Measurements from ENCODE around the gene PDE3B. TPM values are rescaled to one million over a fixed set of nuclear protein-coding genes. Genes with fewer than 3 reads are reported as not detected.

PDE3B gene
- total and polyA plus RNA-seq, 9 of the 15 experiments (the other 6 are each of a cell fraction or from before 2014, with no cell fraction given) = 2.3 to 22.5 (median 12.2) TPM

- H2AFZ ChIP-seq (ENCODE audit: low read depth, low read length) = no peak overlapping the region
- no peaks in the 10 kb centered on the region for H3K4me1 ChIP-seq (replicated peaks in 1 of 2; ENCODE audit: control insufficient read depth in 2 of 2, insufficient read depth in 2 of 2, low read length in 2 of 2)
- in situ Hi-C loops (cut with MboI) = no loop called here
- H3K4me2 ChIP-seq (ENCODE audit: insufficient read depth, low read length) = no peak overlapping the region
- ChIA-PET POLR2A (interaction anchor here (0.8 kb wide), 1 partner anchor 118 kb away, joined by 4 read pairs; the partner anchor contains the start of gene CYP2R1), CTCF (ENCODE audit: low intra/inter-chr PET ratio) (no interaction called here)
- H3K9ac ChIP-seq (ENCODE audit: insufficient read depth in 1 of 2, low read depth in 2 of 2, low read length in 2 of 2) = no peak overlapping the region
- no peaks in the 10 kb centered on the region; the same call in 1 of the 2 replicates for H3K9me3 ChIP-seq (replicated peaks; ENCODE audit: control insufficient read depth, insufficient read depth, low read depth, low read length)
- no TSS peak for BruUV-seq (replicated peaks)
- peak; percentile 62; the same call in 2 of the 3 replicates for ATAC-seq
- peaks cover 2% of the 10 kb centered on the region; the same call in 1 of the 3 replicates for H3K79me2 ChIP-seq (ENCODE audit: control insufficient read depth, insufficient read depth, low read length)
- no peak overlapping the region for H3K4me3 ChIP-seq
- H4K20me1 ChIP-seq (replicated peaks; ENCODE audit: control insufficient read depth, insufficient read depth, low read length) = no peaks in the 10 kb centered on the region
- intact Hi-C loops (cut with micrococcal nuclease) = loop anchor here (5.0 kb wide), 1 partner anchor 116 kb away; no protein-coding TSS in a partner anchor
- H3K27me3 ChIP-seq (ENCODE audit: control insufficient read depth in 2 of 2, insufficient read depth in 2 of 2, low read length in 2 of 2) = no peaks in the 10 kb centered on the region
- no peak overlapping the region for H3K27ac ChIP-seq (ENCODE audit: extremely low read depth, low read depth, low read length)
- no peaks in the 10 kb centered on the region for H3K9me1 ChIP-seq (ENCODE audit: control insufficient read depth, insufficient read depth, low read length)
- DNase-seq (ENCODE audit: extremely low read depth in 1 of 4, low spot score in 3 of 4) = peak in 1 of 4 experiments; percentile 14
- FAIRE-seq = no peak
- 90% methylated on average over 1 of the region's 1 CpG for WGBS (ENCODE audit: insufficient coverage, low coverage, missing lambda C conversion rate)
- peaks cover 2% of the 10 kb centered on the region; the same call in 1 of the 3 replicates for H3K36me3 ChIP-seq (ENCODE audit: control insufficient read depth, insufficient read depth, low read length)
- no peak for TF ChIP-seq CHCHD3 (CRISPR knock-in tag; IDR thresholded peaks at IDR 0.05)
- 0 out of 2 replicates have a peak, but pooled peaks have one; percentile 13 for TF ChIP-seq MAFG (tag; conservative IDR thresholded peaks at IDR 0.05)
- TF ChIP-seq KAT2B (IDR thresholded peaks at IDR 0.05; ENCODE audit: low read depth, low read length) = no peak
- TF ChIP-seq BACH1 (tag; IDR thresholded peaks at IDR 0.05) = no peak
- TF ChIP-seq ZNF316 (IDR thresholded peaks at IDR 0.05) = 0 out of 2 replicates have a peak, but pooled peaks have one; percentile 12
- TF ChIP-seq SMAD3 (CRISPR knock-in tag; conservative IDR thresholded peaks at IDR 0.05) = no peak
- TF ChIP-seq POLR3G (IDR thresholded peaks at IDR 0.05; ENCODE audit: extremely low read depth, insufficient read length, insufficient replicate concordance) = no peak
- no peak for TF ChIP-seq RBM14 (IDR thresholded peaks at IDR 0.05; ENCODE audit: borderline replicate concordance, insufficient read depth, low read depth, low read length)
- TF ChIP-seq NFYB (IDR thresholded peaks at IDR 0.05; ENCODE audit: extremely low read depth, insufficient read length) = no peak
- TF ChIP-seq PML (IDR thresholded peaks at IDR 0.05; ENCODE audit: low read length) = no peak
- TF ChIP-seq CUX1 (CRISPR knock-in tag; IDR thresholded peaks at IDR 0.05) = no peak
- TF ChIP-seq IFI16 (CRISPR knock-in tag; IDR thresholded peaks at IDR 0.05) = no peak
- TF ChIP-seq POU5F1 (IDR thresholded peaks at IDR 0.05; ENCODE audit: borderline replicate concordance, low read depth, low read length, partially characterized antibody) = no peak
- no peak for TF ChIP-seq ZNF717 (CRISPR knock-in tag; IDR thresholded peaks at IDR 0.05)
- TF ChIP-seq CTCF (IDR thresholded peaks at IDR 0.05 in 2 of 3, conservative IDR thresholded peaks at IDR 0.05 in 1 of 3; ENCODE audit: insufficient read depth in 2 of 3, low read depth in 1 of 3, low read length in 3 of 3) = peak in 2 of 3 experiments; percentile 26 to 29; a peak in 3 of 6 replicates
These were observed 130.2 kb downstream of the PDE3B start for GRCh38 chr11:14773755-14774154.

All from K562 (cell line).